GM10266 (cell line): ENCODE results near the gene GNLY.

Source experiments
- DNase-seq: peaks from one replicate; pipeline ENCODE4 v3.0.0; 2012; ENCODE audit errors: extremely low spot score
- TF ChIP-seq, protein P1 (sequence below): IDR thresholded peaks from 2 replicates; pipeline ENCODE4 v1.5.1; 2012; ENCODE audit warnings: mild to moderate bottlenecking, low read depth; ENCODE audit not compliant: control insufficient read depth, insufficient read depth; ENCODE audit errors: missing control alignments

The GNLY gene

DNA sequence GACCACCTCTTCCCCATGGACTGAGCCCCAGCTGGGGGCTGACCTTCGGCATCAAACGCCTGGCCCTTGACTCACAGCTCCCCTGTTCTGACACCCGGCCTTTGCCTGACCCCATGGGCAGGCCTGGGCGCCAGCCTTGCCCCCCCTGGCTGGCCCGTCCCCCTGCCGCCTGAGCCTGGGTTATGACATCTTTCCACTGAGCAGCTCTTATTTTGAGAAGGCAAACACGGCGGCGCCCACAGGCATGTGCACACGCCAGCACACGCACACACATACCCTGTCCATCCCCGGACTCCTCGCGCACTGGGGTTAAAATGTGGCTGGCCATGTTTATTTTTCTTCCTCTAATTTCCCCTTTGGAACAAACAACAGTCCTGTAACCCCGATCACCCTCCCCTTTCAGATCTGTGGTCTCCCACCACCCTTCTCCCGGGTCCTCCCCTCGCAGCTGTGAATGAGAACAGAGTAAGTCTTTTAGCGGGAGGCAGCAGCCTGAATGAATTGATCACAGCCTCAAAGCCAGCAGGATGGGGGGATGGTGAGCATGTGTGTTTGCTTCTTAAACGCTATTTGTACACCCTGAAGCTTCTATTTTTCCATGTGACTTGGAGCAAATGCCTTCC is 47.8 kb downstream of the GNLY start:
- TF ChIP-seq, protein P1, sequence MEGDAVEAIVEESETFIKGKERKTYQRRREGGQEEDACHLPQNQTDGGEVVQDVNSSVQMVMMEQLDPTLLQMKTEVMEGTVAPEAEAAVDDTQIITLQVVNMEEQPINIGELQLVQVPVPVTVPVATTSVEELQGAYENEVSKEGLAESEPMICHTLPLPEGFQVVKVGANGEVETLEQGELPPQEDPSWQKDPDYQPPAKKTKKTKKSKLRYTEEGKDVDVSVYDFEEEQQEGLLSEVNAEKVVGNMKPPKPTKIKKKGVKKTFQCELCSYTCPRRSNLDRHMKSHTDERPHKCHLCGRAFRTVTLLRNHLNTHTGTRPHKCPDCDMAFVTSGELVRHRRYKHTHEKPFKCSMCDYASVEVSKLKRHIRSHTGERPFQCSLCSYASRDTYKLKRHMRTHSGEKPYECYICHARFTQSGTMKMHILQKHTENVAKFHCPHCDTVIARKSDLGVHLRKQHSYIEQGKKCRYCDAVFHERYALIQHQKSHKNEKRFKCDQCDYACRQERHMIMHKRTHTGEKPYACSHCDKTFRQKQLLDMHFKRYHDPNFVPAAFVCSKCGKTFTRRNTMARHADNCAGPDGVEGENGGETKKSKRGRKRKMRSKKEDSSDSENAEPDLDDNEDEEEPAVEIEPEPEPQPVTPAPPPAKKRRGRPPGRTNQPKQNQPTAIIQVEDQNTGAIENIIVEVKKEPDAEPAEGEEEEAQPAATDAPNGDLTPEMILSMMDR = no peak
- DNase-seq = no peak

- TF ChIP-seq, protein P1 = no peak
- no peak for DNase-seq
Measured at GRCh38 chr2:85743304-85743978, 49.3 kb downstream of the GNLY start.

DNA sequence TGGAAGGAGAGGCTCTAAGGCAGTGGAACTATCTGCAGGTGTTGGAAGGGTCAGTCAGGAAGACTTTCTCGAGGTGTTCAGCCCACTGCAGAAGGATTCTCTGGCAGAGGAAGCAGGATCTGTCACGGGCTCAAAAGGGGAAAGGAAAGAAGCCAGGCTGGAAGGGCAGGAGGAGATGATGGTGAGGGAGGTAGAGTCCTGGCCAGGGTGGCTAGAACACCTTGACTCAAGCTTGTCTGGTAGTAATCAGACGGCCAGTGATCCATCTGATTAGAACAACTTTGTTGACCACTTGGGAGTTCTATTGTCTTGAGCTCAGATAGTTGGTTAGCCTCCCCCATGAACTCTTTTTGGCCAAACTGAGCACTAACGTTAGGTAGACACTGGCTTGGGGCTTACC is 49.9 kb downstream of the GNLY start:
- TF ChIP-seq, protein P1 = no peak
- DNase-seq = no peak

- no peak for DNase-seq
- TF ChIP-seq, protein P1 = no peak
Measured at GRCh38 chr2:85744741-85745601, 50.8 kb downstream of the GNLY start.

GRCh38 chr2:85745619-85746018 is 51.5 kb downstream of the GNLY start:
- no peak for DNase-seq
- TF ChIP-seq, protein P1 = no peak

DNA sequence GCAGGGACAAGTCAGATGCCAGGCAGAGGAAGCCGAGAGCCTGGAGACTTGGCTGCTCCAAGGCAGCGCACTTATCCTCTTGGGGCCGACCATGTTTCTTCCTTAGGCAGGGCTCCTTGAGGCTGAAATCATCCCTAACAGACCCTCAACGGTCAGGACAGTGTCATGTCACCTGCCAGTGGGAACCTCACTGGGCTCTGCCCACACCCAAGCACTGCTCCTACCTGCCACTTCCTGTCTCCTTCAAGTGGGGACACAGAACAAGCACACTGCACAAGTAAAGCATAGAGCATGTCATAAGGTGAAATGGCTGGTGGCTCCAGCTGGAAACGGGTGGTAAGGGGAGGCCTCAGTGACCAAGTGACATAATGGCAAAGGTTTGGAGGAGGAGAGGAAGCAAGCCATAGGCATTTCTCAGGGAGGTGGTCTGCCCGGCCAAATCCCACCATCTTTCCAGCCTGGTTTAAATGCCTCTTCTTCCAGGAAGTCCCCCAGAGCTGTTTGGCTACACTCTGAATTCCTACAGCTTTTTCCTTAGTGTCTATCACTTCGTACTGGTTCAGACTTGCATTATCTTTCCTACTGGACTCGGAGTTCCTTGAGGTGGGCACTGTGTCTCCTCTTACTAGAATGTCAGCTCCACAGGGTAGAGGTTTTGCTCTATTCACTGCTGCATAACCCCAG is 52.3 kb downstream of the GNLY start:
- DNase-seq = no peak
- TF ChIP-seq, protein P1 = no peak
